ENCODE results near the gene SEPTIN8. TPM values are rescaled to one million over a fixed set of nuclear protein-coding genes. Genes with fewer than 3 reads are reported as not detected.

Gene SEPTIN8
- total and polyA plus RNA-seq, 2 donors (not counting 1 experiment from before 2014, with no cell fraction given), result 4.0 to 5.9 TPM

DNA sequence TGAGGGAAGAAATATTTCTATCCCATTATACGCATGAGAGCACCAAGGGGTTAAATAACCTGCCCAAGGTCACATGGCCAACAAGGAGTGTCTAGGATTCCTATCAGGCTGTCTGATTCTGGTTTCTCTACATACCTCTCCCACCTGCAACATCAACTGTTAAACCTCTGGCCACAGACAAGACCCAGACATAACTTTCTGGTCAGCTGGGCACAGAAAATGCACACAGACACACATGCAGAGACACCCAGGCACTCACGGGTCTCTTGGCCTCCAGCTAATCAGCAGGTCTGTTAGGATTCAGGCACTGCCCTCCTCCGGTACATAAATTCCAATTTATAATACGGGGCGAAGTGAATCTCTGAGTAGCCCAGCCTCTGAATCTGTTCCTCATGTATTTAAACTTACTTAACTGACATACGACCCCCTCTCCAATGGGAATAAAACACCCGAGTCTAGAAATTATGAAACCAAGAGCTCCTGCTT, 1.5 kb downstream of the SEPTIN8 start:
- peaks cover 14 to 16% of the 10 kb centered on the region in 2 donors for H3K4me1 ChIP-seq (ENCODE audit: control insufficient read depth in 2 of 2, insufficient read depth in 2 of 2, low read length in 2 of 2)
- no peak overlapping the region for H3K27ac ChIP-seq (ENCODE audit: low read length in 2 of 2)
- POLR2A ChIA-PET, result no interaction called here
- no peak overlapping the region for H2AFZ ChIP-seq (ENCODE audit: insufficient read depth, low read depth, low read length, poor library complexity, severe bottlenecking)
- no peaks in the 10 kb centered on the region for H3K9me3 Mint-ChIP-seq (ENCODE audit: insufficient read depth)
- ATAC-seq (ENCODE audit: low read depth) (no peak), DNase-seq (no peak)
- peaks cover 2 to 39% (median 23%) of the 10 kb centered on the region in 4 experiments for H3K27me3 ChIP-seq (replicated peaks in 1 of 4; ENCODE audit: control extremely low read depth in 1 of 4, control insufficient read depth in 3 of 4, insufficient read depth in 4 of 4, low read length in 3 of 4)
- H3K27me3 Mint-ChIP-seq, result peaks cover 25% of the 10 kb centered on the region
- no peak overlapping the region for H3K27ac Mint-ChIP-seq
- CTCF ChIA-PET, result interaction anchor here (1.0 kb wide), 1 partner anchor 389 kb away, joined by 3 read pairs; no protein-coding TSS in a partner anchor
- intact Hi-C loops (cut with micrococcal nuclease), result no loop called here
- H3K4me2 ChIP-seq (replicated peaks; ENCODE audit: low read depth, low read length, poor library complexity, severe bottlenecking), result no peak overlapping the region
- H4K20me1 ChIP-seq (ENCODE audit: control insufficient read depth, insufficient read depth, low read length, poor library complexity, severe bottlenecking), result no peaks in the 10 kb centered on the region
- H3K4me3 Mint-ChIP-seq, result no peak overlapping the region
- peaks cover 0 to 9% (median 2%) of the 10 kb centered on the region in 3 donors for H3K9me3 ChIP-seq (ENCODE audit: control extremely low read depth in 1 of 3, control insufficient read depth in 2 of 3, insufficient read depth in 1 of 3, low read length in 2 of 3)
- no peaks in the 10 kb centered on the region for H3K79me2 ChIP-seq (ENCODE audit: control insufficient read depth, insufficient read depth, low read length)
- TF ChIP-seq EZH2 (IDR thresholded peaks at IDR 0.05; ENCODE audit: borderline replicate concordance, insufficient read depth, low read depth, low read length, poor library complexity, severe bottlenecking) (no peak), CTCF (IDR thresholded peaks at IDR 0.05) (no peak)
- no peaks in the 10 kb centered on the region for H3K36me3 ChIP-seq (replicated peaks in 1 of 2; ENCODE audit: control extremely low read depth in 1 of 2, control insufficient read depth in 1 of 2, extremely low read depth in 1 of 2, insufficient read depth in 2 of 2, low read length in 1 of 2)
- WGBS (ENCODE audit: insufficient coverage), result 94% methylated on average over 5 of the region's 7 CpGs
- H3K4me3 ChIP-seq (ENCODE audit: control extremely low read depth in 1 of 5, extremely low read depth in 1 of 5, insufficient read depth in 1 of 5, low read depth in 2 of 5, low read length in 4 of 5), result no peak overlapping the region
- H3K9ac ChIP-seq (ENCODE audit: low read length), result no peak overlapping the region
- H3K4me1 Mint-ChIP-seq, result peaks cover 8% of the 10 kb centered on the region

- no peak overlapping the region for H2AFZ ChIP-seq (ENCODE audit: insufficient read depth, low read depth, low read length, poor library complexity, severe bottlenecking)
- H3K27ac Mint-ChIP-seq, result no peak overlapping the region
- 100% methylated on average over 4 of the region's 5 CpGs for WGBS (ENCODE audit: insufficient coverage)
- no peak overlapping the region for H3K4me2 ChIP-seq (replicated peaks; ENCODE audit: low read depth, low read length, poor library complexity, severe bottlenecking)
- no peak overlapping the region for H3K9ac ChIP-seq (ENCODE audit: low read length)
- H4K20me1 ChIP-seq (ENCODE audit: control insufficient read depth, insufficient read depth, low read length, poor library complexity, severe bottlenecking), result no peaks in the 10 kb centered on the region
- H3K4me3 Mint-ChIP-seq, result no peak overlapping the region
- peaks cover 8% of the 10 kb centered on the region for H3K4me1 Mint-ChIP-seq
- H3K9me3 Mint-ChIP-seq (ENCODE audit: insufficient read depth), result no peaks in the 10 kb centered on the region
- H3K27me3 ChIP-seq (replicated peaks in 1 of 4; ENCODE audit: control extremely low read depth in 1 of 4, control insufficient read depth in 3 of 4, insufficient read depth in 4 of 4, low read length in 3 of 4), result peaks cover 2 to 35% (median 19%) of the 10 kb centered on the region in 4 experiments
- peaks cover 14 to 16% of the 10 kb centered on the region in 2 donors for H3K4me1 ChIP-seq (ENCODE audit: control insufficient read depth in 2 of 2, insufficient read depth in 2 of 2, low read length in 2 of 2)
- intact Hi-C loops (cut with micrococcal nuclease), result no loop called here
- peaks cover 24% of the 10 kb centered on the region for H3K27me3 Mint-ChIP-seq
- no peaks in the 10 kb centered on the region for H3K79me2 ChIP-seq (ENCODE audit: control insufficient read depth, insufficient read depth, low read length)
- H3K9me3 ChIP-seq (ENCODE audit: control extremely low read depth in 1 of 3, control insufficient read depth in 2 of 3, insufficient read depth in 1 of 3, low read length in 2 of 3), result peaks cover 0 to 9% (median 2%) of the 10 kb centered on the region in 3 donors
- no peak overlapping the region for H3K27ac ChIP-seq (ENCODE audit: low read length in 2 of 2)
- ChIA-PET POLR2A (no interaction called here), CTCF (interaction anchor here (1.0 kb wide), 1 partner anchor 389 kb away, joined by 3 read pairs; no protein-coding TSS in a partner anchor)
- no peak overlapping the region for H3K4me3 ChIP-seq (ENCODE audit: control extremely low read depth in 1 of 5, extremely low read depth in 1 of 5, insufficient read depth in 1 of 5, low read depth in 2 of 5, low read length in 4 of 5)
- no peaks in the 10 kb centered on the region for H3K36me3 ChIP-seq (replicated peaks in 1 of 2; ENCODE audit: control extremely low read depth in 1 of 2, control insufficient read depth in 1 of 2, extremely low read depth in 1 of 2, insufficient read depth in 2 of 2, low read length in 1 of 2)
- no peak for ATAC-seq (ENCODE audit: low read depth)
- no peak for DNase-seq
- TF ChIP-seq EZH2 (IDR thresholded peaks at IDR 0.05; ENCODE audit: borderline replicate concordance, insufficient read depth, low read depth, low read length, poor library complexity, severe bottlenecking), result no peak
- TF ChIP-seq CTCF (IDR thresholded peaks at IDR 0.05), result no peak
Measured at GRCh38 chr5:132774896-132775295, 2.1 kb downstream of the SEPTIN8 start.
